Endodermal cell (in vitro differentiated cells): ENCODE measurements around the gene SERPINA5. TPM values are rescaled to one million over a fixed set of nuclear protein-coding genes. Genes with fewer than 3 reads are reported as not detected.

Experiments
- DNase-seq: peaks from one replicate; pipeline ENCODE4 v3.0.0-alpha.2; 2017
- H3K27ac ChIP-seq: 2 replicates; pipeline ENCODE4 v1.5.1; 2013; ENCODE audit warnings: mild to moderate bottlenecking, low read depth, low read length, moderate library complexity
- H3K27me3 ChIP-seq: 2 replicates; pipeline ENCODE4 v1.6.1; 2013; ENCODE audit warnings: mild to moderate bottlenecking, low read length, moderate library complexity; ENCODE audit not compliant: insufficient read depth, control insufficient read depth, poor library complexity, severe bottlenecking
- H3K36me3 ChIP-seq: 2 replicates; pipeline ENCODE4 v1.7.0; 2013; ENCODE audit warnings: mild to moderate bottlenecking, low read length, moderate library complexity; ENCODE audit not compliant: control insufficient read depth, insufficient read depth
- H3K4me1 ChIP-seq: one replicate; pipeline ENCODE4 v1.7.0; 2013; ENCODE audit warnings: low read length; ENCODE audit not compliant: control insufficient read depth, insufficient read depth
- H3K4me3 ChIP-seq: 2 replicates; pipeline ENCODE4 v1.5.1; 2013; ENCODE audit warnings: mild to moderate bottlenecking, low read length, moderate library complexity
- H3K9ac ChIP-seq: 2 replicates; pipeline ENCODE4 v1.6.1; 2013; ENCODE audit warnings: mild to moderate bottlenecking, low read length, moderate library complexity; ENCODE audit not compliant: poor library complexity, severe bottlenecking; ENCODE audit errors: extremely low read depth
- H3K9me3 ChIP-seq: 2 replicates; pipeline ENCODE4 v1.6.1; 2013; ENCODE audit warnings: mild to moderate bottlenecking, low read length, moderate library complexity; ENCODE audit not compliant: control insufficient read depth
- H3K27ac Mint-ChIP-seq: 2 replicates; pipeline ENCODE4 v1.8.0; 2020; ENCODE audit warnings: mixed read lengths
- H3K27me3 Mint-ChIP-seq: 2 replicates; pipeline ENCODE4 v1.8.0; 2021; ENCODE audit warnings: mild to moderate bottlenecking, mixed read lengths; ENCODE audit not compliant: insufficient read depth
- H3K36me3 Mint-ChIP-seq: 2 replicates; pipeline ENCODE4 v1.8.0; 2020; ENCODE audit warnings: low read depth, mixed read lengths
- H3K4me1 Mint-ChIP-seq: 2 replicates; pipeline ENCODE4 v1.8.0; 2020; ENCODE audit warnings: mixed read lengths
- H3K4me3 Mint-ChIP-seq: 2 replicates; pipeline ENCODE4 v1.8.0; 2020; ENCODE audit warnings: mild to moderate bottlenecking, moderate library complexity, mixed read lengths
- H3K9me3 Mint-ChIP-seq: 2 replicates; pipeline ENCODE4 v1.8.0; 2020; ENCODE audit warnings: mild to moderate bottlenecking, mixed read lengths
- CTCF ChIP-seq: fragments of 200-600 bp; sonication (generic); conservative IDR thresholded peaks from 2 replicates; pipeline ENCODE4 v1.5.0; 2021; ENCODE audit warnings: antibody characterized with exemption, mild to moderate bottlenecking
- WGBS, 2 experiments: methylation state at CpG; one replicate each; pipeline versions ENCODE4 v1.1.5 to v1.1.7; 2013; ENCODE audit warnings: missing lambda C conversion rate in 2 of 2, mixed read lengths in 1 of 2; ENCODE audit not compliant: insufficient coverage in 1 of 2, insufficient read length in 1 of 2; 5-methylcytosine and 5-hydroxymethylcytosine counted together
- total RNA-seq, 2 donors: library from RNA; stranded (reverse); fragmentation: NEBNext Ultra II Directional in 1 of 2; extraction: Animal tissue kit (Norgen Biotek cat#: 25700) in 1 of 2; gene quantifications; 2 replicates in 1 of 2; 3 replicates in 1 of 2; pipeline ENCODE4 v1.2.1, GENCODE V29; 2021

The SERPINA5 gene
- total RNA-seq, 2 donors from 2014 or later: 1.5 to 2.8 TPM

- Histone ChIP-seq H3K4me3 (no peak overlapping the region), H3K9me3 (no peaks in the 10 kb centered on the region), H3K36me3 (no peaks in the 10 kb centered on the region), H3K9ac (no peak overlapping the region), H3K27ac (no peak overlapping the region), H3K4me1 (peaks cover 12% of the 10 kb centered on the region), H3K27me3 (no peaks in the 10 kb centered on the region)
- no peak overlapping the region for H3K4me3 Mint-ChIP-seq
- H3K4me1 Mint-ChIP-seq: peaks cover 26% of the 10 kb centered on the region
- H3K9me3 Mint-ChIP-seq: no peaks in the 10 kb centered on the region
- WGBS, 2 experiments: 91 to 94% methylated on average over 4 to 5 of the region's 5 CpGs
- DNase-seq: no peak
- peaks cover 6% of the 10 kb centered on the region for H3K27me3 Mint-ChIP-seq
- no peaks in the 10 kb centered on the region for H3K36me3 Mint-ChIP-seq
- H3K27ac Mint-ChIP-seq: no peak overlapping the region
- TF ChIP-seq CTCF: no peak
Measured at GRCh38 chr14:94597788-94598187, 16.6 kb downstream of the SERPINA5 start.

- no peak overlapping the region for H3K27ac ChIP-seq
- 87 to 100% methylated on average over 2 to 7 of the region's 7 CpGs for whole genome bisulfite sequencing, 2 experiments
- no peaks in the 10 kb centered on the region for H3K36me3 ChIP-seq
- no peaks in the 10 kb centered on the region for H3K27me3 ChIP-seq
- peak overlapping the region; percentile 40 for H3K27ac Mint-ChIP-seq
- H3K27me3 Mint-ChIP-seq: peaks cover 6% of the 10 kb centered on the region
- no peak overlapping the region for H3K9ac ChIP-seq
- DNase-seq: no peak
- no peak overlapping the region for H3K4me3 Mint-ChIP-seq
- TF ChIP-seq CTCF: no peak
- H3K4me3 ChIP-seq: no peak overlapping the region
- H3K4me1 ChIP-seq: peaks cover 12% of the 10 kb centered on the region
- H3K36me3 Mint-ChIP-seq: no peaks in the 10 kb centered on the region
- H3K9me3 Mint-ChIP-seq: no peaks in the 10 kb centered on the region
- peaks cover 26% of the 10 kb centered on the region for H3K4me1 Mint-ChIP-seq
- H3K9me3 ChIP-seq: no peaks in the 10 kb centered on the region
Measured at GRCh38 chr14:94598506-94598815, 17.2 kb downstream of the SERPINA5 start.

- no peaks in the 10 kb centered on the region for H3K9me3 Mint-ChIP-seq
- peak; percentile 56 for TF ChIP-seq CTCF
- Histone ChIP-seq H3K36me3 (no peaks in the 10 kb centered on the region), H3K27ac (peak overlapping the region; percentile 42), H3K9me3 (no peaks in the 10 kb centered on the region), H3K27me3 (no peaks in the 10 kb centered on the region), H3K9ac (no peak overlapping the region), H3K4me3 (no peak overlapping the region), H3K4me1 (peaks cover 12% of the 10 kb centered on the region)
- peak; percentile 70 for DNase-seq
- H3K36me3 Mint-ChIP-seq: no peaks in the 10 kb centered on the region
- H3K4me3 Mint-ChIP-seq: no peak overlapping the region
- H3K27ac Mint-ChIP-seq: peak overlapping the region; percentile 40
- 74 to 79% methylated on average over 7 to 11 of the region's 11 CpGs for WGBS, 2 experiments
- peaks cover 26% of the 10 kb centered on the region for H3K4me1 Mint-ChIP-seq
- H3K27me3 Mint-ChIP-seq: peaks cover 4% of the 10 kb centered on the region
Measured at GRCh38 chr14:94598816-94599655, 17.8 kb downstream of the SERPINA5 start.
